GM19328 (cell line): ENCODE measurements around the gene CCDC158.
"Not testable (repeated sequence)": the region's sequence is repeated elsewhere in the genome, so short reads cannot be mapped to it uniquely, and the experiment has no call there.

Source experiments
- ATAC-seq: cut with Tn5 transposase; IDR thresholded peaks from one replicate; pipeline ENCODE4 v1.9.1; 2021; ENCODE audit warnings: mild to moderate bottlenecking, moderate library complexity; ENCODE audit not compliant: unreplicated experiment

Gene CCDC158

GRCh38 chr4:76430519-76431388, 9.8 kb upstream of the CCDC158 start:
- ATAC-seq, result no peak

- ATAC-seq, result no peak
Observed at GRCh38 chr4:76429636-76430035, 8.7 kb upstream of the CCDC158 start.

GRCh38 chr4:76426272-76426671, 5.3 kb upstream of the CCDC158 start:
- ATAC-seq, result no peak

- not testable (repeated sequence) for ATAC-seq
Observed at GRCh38 chr4:76423159-76423558, 2.2 kb upstream of the CCDC158 start.

- ATAC-seq, result no peak
Observed at GRCh38 chr4:76420188-76420761, 666 bp downstream of the CCDC158 start.

GRCh38 chr4:76410636-76411035, 10.3 kb downstream of the CCDC158 start:
- no peak for ATAC-seq

- ATAC-seq, result no peak
Observed at GRCh38 chr4:76407440-76408119, 13.4 kb downstream of the CCDC158 start.

GRCh38 chr4:76406081-76406480, 14.9 kb downstream of the CCDC158 start:
- ATAC-seq, result no peak

GRCh38 chr4:76401654-76402053, 19.3 kb downstream of the CCDC158 start:
- no peak for ATAC-seq

GRCh38 chr4:76388160-76388908, 32.6 kb downstream of the CCDC158 start:
- ATAC-seq, result no peak

GRCh38 chr4:76386566-76387305, 34.2 kb downstream of the CCDC158 start:
- ATAC-seq, result no peak

- no peak for ATAC-seq
Observed at GRCh38 chr4:76385974-76386373, 35.0 kb downstream of the CCDC158 start.

- ATAC-seq, result no peak
Observed at GRCh38 chr4:76384052-76384451, 36.9 kb downstream of the CCDC158 start.

- no peak for ATAC-seq
Observed at GRCh38 chr4:76383001-76383400, 37.9 kb downstream of the CCDC158 start.

GRCh38 chr4:76381986-76382385, 39.0 kb downstream of the CCDC158 start:
- ATAC-seq, result no peak

GRCh38 chr4:76380561-76380960, 40.4 kb downstream of the CCDC158 start:
- no peak for ATAC-seq

GRCh38 chr4:76377911-76378310, 43.0 kb downstream of the CCDC158 start:
- no peak for ATAC-seq

GRCh38 chr4:76377481-76377901, 43.5 kb downstream of the CCDC158 start:
- no peak for ATAC-seq

GRCh38 chr4:76376534-76376933, 44.4 kb downstream of the CCDC158 start:
- no peak for ATAC-seq

- no peak for ATAC-seq
Observed at GRCh38 chr4:76375703-76376102, 45.2 kb downstream of the CCDC158 start.
